Measurements from ENCODE around the gene PDZD2. TPM values are rescaled to one million over a fixed set of nuclear protein-coding genes. Genes with fewer than 3 reads are reported as not detected.

The PDZD2 gene
- total RNA-seq, 1 experiment from 2014 or later = not detected

DNA sequence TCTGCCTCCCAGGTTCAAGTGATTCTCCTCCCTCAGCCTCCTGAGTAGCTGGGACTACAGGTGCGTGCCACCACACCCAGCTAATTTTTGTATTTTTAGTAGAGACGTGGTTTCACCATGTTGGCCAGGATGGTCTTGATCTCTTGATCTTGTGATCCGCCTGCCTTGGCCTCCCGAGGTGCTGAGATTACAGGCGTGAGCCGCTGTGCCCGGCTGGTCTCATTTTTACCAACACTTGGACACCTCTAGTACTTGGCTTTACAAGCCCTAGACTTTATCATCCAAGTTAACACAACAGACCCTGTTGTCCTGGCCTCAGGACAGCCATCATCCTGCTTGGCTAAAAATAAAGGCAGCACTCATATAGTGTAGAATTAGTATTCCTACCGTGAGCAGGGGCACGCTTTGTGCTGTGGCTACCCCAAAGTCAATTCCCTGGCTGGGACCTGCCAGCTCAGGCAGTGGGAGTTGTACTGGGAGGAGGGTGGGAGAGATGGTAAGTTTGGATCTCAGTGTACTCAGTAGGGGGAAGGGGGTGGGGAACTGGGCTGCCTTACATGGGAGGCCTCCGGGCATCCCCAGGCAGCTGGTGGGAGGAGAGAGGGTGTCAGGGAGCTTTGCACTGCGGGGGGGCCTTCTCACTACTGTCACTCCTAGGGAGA lies 6.6 kb downstream of the PDZD2 start:
- ChIA-PET CTCF (no interaction called here), POLR2A (ENCODE audit: unreplicated experiment) (no interaction called here)
- no peak overlapping the region for H3K4me2 ChIP-seq
- peaks cover 97% of the 10 kb centered on the region for H3K27me3 ChIP-seq (ENCODE audit: insufficient read depth, low read depth)
- no peaks in the 10 kb centered on the region for H3K9me3 ChIP-seq (ENCODE audit: insufficient read depth, low read depth)
- H3K27ac ChIP-seq = no peak overlapping the region
- no TSS peak for BruUV-seq (replicated peaks)
- no peaks in the 10 kb centered on the region for H3K9me2 ChIP-seq (ENCODE audit: insufficient read depth)
- DNase-seq = no peak
- TF ChIP-seq, protein P1, sequence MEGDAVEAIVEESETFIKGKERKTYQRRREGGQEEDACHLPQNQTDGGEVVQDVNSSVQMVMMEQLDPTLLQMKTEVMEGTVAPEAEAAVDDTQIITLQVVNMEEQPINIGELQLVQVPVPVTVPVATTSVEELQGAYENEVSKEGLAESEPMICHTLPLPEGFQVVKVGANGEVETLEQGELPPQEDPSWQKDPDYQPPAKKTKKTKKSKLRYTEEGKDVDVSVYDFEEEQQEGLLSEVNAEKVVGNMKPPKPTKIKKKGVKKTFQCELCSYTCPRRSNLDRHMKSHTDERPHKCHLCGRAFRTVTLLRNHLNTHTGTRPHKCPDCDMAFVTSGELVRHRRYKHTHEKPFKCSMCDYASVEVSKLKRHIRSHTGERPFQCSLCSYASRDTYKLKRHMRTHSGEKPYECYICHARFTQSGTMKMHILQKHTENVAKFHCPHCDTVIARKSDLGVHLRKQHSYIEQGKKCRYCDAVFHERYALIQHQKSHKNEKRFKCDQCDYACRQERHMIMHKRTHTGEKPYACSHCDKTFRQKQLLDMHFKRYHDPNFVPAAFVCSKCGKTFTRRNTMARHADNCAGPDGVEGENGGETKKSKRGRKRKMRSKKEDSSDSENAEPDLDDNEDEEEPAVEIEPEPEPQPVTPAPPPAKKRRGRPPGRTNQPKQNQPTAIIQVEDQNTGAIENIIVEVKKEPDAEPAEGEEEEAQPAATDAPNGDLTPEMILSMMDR (conservative IDR thresholded peaks at IDR 0.05) = no peak
- TF ChIP-seq EZH2 (IDR thresholded peaks at IDR 0.05; ENCODE audit: low read depth) = no peak
- no peak overlapping the region for H2AFZ ChIP-seq
- H4K20me1 ChIP-seq (ENCODE audit: insufficient read depth) = no peaks in the 10 kb centered on the region
- H3K4me1 ChIP-seq (replicated peaks; ENCODE audit: insufficient read depth) = no peaks in the 10 kb centered on the region
- H3K4me3 ChIP-seq = no peak overlapping the region
- H3F3A ChIP-seq (ENCODE audit: insufficient read depth, low read depth) = no peaks in the 10 kb centered on the region
- intact Hi-C loops (cut with micrococcal nuclease; ENCODE audit: unreplicated experiment) = no loop called here
- H3K79me2 ChIP-seq (ENCODE audit: low read depth) = no peaks in the 10 kb centered on the region
- no peaks in the 10 kb centered on the region for H3K36me3 ChIP-seq (ENCODE audit: low read depth)

DNA sequence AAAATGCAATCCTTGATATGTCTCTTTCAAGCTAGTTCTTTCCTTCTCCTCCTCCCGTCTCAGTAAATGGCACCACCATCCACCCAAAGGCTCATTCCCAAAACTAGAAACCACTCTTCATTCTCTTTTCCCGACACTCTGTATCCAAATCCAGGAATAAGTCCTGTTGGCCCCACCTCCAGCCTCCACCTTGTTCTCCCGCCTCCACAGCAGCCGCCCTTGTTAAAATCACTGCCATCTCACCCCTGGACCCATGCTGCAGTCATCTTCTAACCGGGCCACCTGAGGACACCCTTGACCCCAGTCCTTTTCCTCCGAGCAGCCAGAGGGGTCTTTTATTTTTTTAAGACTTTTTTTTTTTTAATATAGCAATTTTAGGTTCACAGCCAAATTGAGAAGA lies 9.4 kb downstream of the PDZD2 start:
- no peak for DNase-seq
- Histone ChIP-seq H3K27me3 (ENCODE audit: insufficient read depth, low read depth) (peaks cover 97% of the 10 kb centered on the region), H3K4me1 (replicated peaks; ENCODE audit: insufficient read depth) (no peaks in the 10 kb centered on the region), H2AFZ (no peak overlapping the region), H3K36me3 (ENCODE audit: low read depth) (no peaks in the 10 kb centered on the region), H3K4me2 (no peak overlapping the region), H3K27ac (no peak overlapping the region), H3K79me2 (ENCODE audit: low read depth) (no peaks in the 10 kb centered on the region), H3F3A (ENCODE audit: insufficient read depth, low read depth) (no peaks in the 10 kb centered on the region), H4K20me1 (ENCODE audit: insufficient read depth) (no peaks in the 10 kb centered on the region), H3K9me2 (ENCODE audit: insufficient read depth) (no peaks in the 10 kb centered on the region), H3K4me3 (no peak overlapping the region), H3K9me3 (ENCODE audit: insufficient read depth, low read depth) (no peaks in the 10 kb centered on the region)
- intact Hi-C loops (cut with micrococcal nuclease; ENCODE audit: unreplicated experiment) = no loop called here
- TF ChIP-seq, protein P1 (conservative IDR thresholded peaks at IDR 0.05) = no peak
- TF ChIP-seq EZH2 (IDR thresholded peaks at IDR 0.05; ENCODE audit: low read depth) = no peak
- no TSS peak for BruUV-seq (replicated peaks)
- ChIA-PET POLR2A (ENCODE audit: unreplicated experiment) (no interaction called here), CTCF (no interaction called here)

DNA sequence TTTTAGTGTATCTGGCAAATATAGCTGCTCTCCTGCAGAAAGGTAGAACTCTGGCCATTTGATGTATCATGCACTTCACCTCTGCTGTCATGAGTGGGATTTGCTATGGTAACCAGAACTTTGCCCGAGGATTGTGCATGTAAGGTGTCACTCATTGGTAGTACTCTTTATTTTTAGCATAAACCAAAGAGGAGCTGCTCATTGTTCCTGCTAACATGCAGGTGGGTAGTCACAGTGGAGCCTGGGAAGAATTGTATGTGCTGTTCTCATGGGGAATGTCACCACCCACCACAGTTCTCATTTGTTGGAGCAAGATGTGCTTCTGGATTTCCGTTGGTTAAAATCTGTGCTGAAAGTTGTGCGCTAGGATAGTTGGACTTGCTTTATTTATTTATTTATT lies 12.3 kb downstream of the PDZD2 start:
- peaks cover 97% of the 10 kb centered on the region for H3K27me3 ChIP-seq (ENCODE audit: insufficient read depth, low read depth)
- H3F3A ChIP-seq (ENCODE audit: insufficient read depth, low read depth) = no peaks in the 10 kb centered on the region
- H3K4me1 ChIP-seq (replicated peaks; ENCODE audit: insufficient read depth) = no peaks in the 10 kb centered on the region
- no peaks in the 10 kb centered on the region for H3K9me2 ChIP-seq (ENCODE audit: insufficient read depth)
- intact Hi-C loops (cut with micrococcal nuclease; ENCODE audit: unreplicated experiment) = no loop called here
- no peak overlapping the region for H3K4me3 ChIP-seq
- ChIA-PET POLR2A (ENCODE audit: unreplicated experiment) (no interaction called here), CTCF (no interaction called here)
- TF ChIP-seq EZH2 (IDR thresholded peaks at IDR 0.05; ENCODE audit: low read depth) = no peak
- TF ChIP-seq, protein P1 (conservative IDR thresholded peaks at IDR 0.05) = no peak
- H3K27ac ChIP-seq = no peak overlapping the region
- no peaks in the 10 kb centered on the region for H4K20me1 ChIP-seq (ENCODE audit: insufficient read depth)
- H3K4me2 ChIP-seq = no peak overlapping the region
- no peaks in the 10 kb centered on the region for H3K79me2 ChIP-seq (ENCODE audit: low read depth)
- H3K36me3 ChIP-seq (ENCODE audit: low read depth) = no peaks in the 10 kb centered on the region
- no peaks in the 10 kb centered on the region for H3K9me3 ChIP-seq (ENCODE audit: insufficient read depth, low read depth)
- no TSS peak for BruUV-seq (replicated peaks)
- DNase-seq = no peak
- H2AFZ ChIP-seq = no peak overlapping the region

All from PC-9 (cell line).